H9 (cell line): ENCODE results near the gene BEX4. TPM values are rescaled to one million over a fixed set of nuclear protein-coding genes. Genes with fewer than 3 reads are reported as not detected.

Source experiments
- DNase-seq: peaks from one replicate; pipeline ENCODE4 v3.0.0-alpha.2; 2017
- H2AFZ ChIP-seq: one replicate; pipeline ENCODE4 v1.6.1; 2013; ENCODE audit warnings: mild to moderate bottlenecking, low read length, control low read depth, moderate library complexity
- H2AK5ac ChIP-seq: 2 replicates; pipeline ENCODE4 v1.6.1; 2013; ENCODE audit warnings: low read length, control low read depth, mixed read lengths; ENCODE audit not compliant: insufficient read length
- H2BK120ac ChIP-seq: one replicate; pipeline ENCODE4 v1.6.1; 2013; ENCODE audit warnings: low read depth, mild to moderate bottlenecking, low read length, control low read depth, inconsistent platforms; ENCODE audit not compliant: poor library complexity, severe bottlenecking
- H2BK12ac ChIP-seq: 2 replicates; pipeline ENCODE4 v1.6.1; 2013; ENCODE audit warnings: low read length, control low read depth, mixed read lengths, low read depth; ENCODE audit not compliant: insufficient read length
- H2BK15ac ChIP-seq: 2 replicates; pipeline ENCODE4 v1.6.1; 2013; ENCODE audit warnings: low read depth, low read length, control low read depth
- H2BK20ac ChIP-seq: one replicate; pipeline ENCODE4 v1.6.1; 2013; ENCODE audit warnings: low read depth, mild to moderate bottlenecking, low read length, control low read depth, inconsistent platforms; ENCODE audit not compliant: poor library complexity, severe bottlenecking
- H2BK5ac ChIP-seq: 2 replicates; pipeline ENCODE4 v1.6.1; 2013; ENCODE audit warnings: low read length, control low read depth, mixed read lengths; ENCODE audit not compliant: insufficient read length
- H3K14ac ChIP-seq: 2 replicates; pipeline ENCODE4 v1.6.1; 2013; ENCODE audit warnings: low read length, control low read depth; ENCODE audit not compliant: insufficient read depth
- H3K18ac ChIP-seq: 2 replicates; pipeline ENCODE4 v1.6.1; 2013; ENCODE audit warnings: low read depth, mild to moderate bottlenecking, mixed read lengths, low read length, control low read depth; ENCODE audit not compliant: insufficient read length
- H3K23ac ChIP-seq: 2 replicates; pipeline ENCODE4 v1.6.1; 2013; ENCODE audit warnings: low read length, control low read depth, mixed read lengths, low read depth; ENCODE audit not compliant: insufficient read length
- H3K23me2 ChIP-seq: 2 replicates; pipeline ENCODE4 v1.6.1; 2013; ENCODE audit warnings: low read depth, mild to moderate bottlenecking, mixed read lengths, low read length, control low read depth; ENCODE audit not compliant: insufficient read length, poor library complexity, severe bottlenecking
- H3K27ac ChIP-seq: 2 replicates; pipeline ENCODE4 v1.5.1; 2013; ENCODE audit warnings: low read length, control low read depth, mixed read lengths, low read depth; ENCODE audit not compliant: insufficient read length
- H3K27me3 ChIP-seq: 2 replicates; pipeline ENCODE4 v1.6.1; 2013; ENCODE audit warnings: low read length, control low read depth, inconsistent platforms; ENCODE audit not compliant: insufficient read depth
- H3K4ac ChIP-seq: 2 replicates; pipeline ENCODE4 v1.6.1; 2013; ENCODE audit warnings: low read depth, mild to moderate bottlenecking, control low read depth, inconsistent platforms, low read length, moderate library complexity
- H3K4me1 ChIP-seq: 2 replicates; pipeline ENCODE4 v1.6.1; 2013; ENCODE audit warnings: low read length, control low read depth, inconsistent platforms; ENCODE audit not compliant: insufficient read depth
- H3K4me2 ChIP-seq: 2 replicates; pipeline ENCODE4 v1.6.1; 2013; ENCODE audit warnings: low read length, control low read depth, mixed read lengths; ENCODE audit not compliant: insufficient read length, insufficient read depth
- H3K56ac ChIP-seq: 2 replicates; pipeline ENCODE4 v1.6.1; 2013; ENCODE audit warnings: low read depth, mild to moderate bottlenecking, mixed read lengths, low read length, control low read depth; ENCODE audit not compliant: insufficient read length
- H3K79me1 ChIP-seq: 2 replicates; pipeline ENCODE4 v1.6.1; 2013; ENCODE audit warnings: low read depth, mild to moderate bottlenecking, moderate library complexity, low read length, control low read depth, inconsistent platforms; ENCODE audit not compliant: insufficient read depth, poor library complexity, severe bottlenecking
- H3K79me2 ChIP-seq: 2 replicates; pipeline ENCODE4 v1.6.1; 2013; ENCODE audit warnings: low read length, control low read depth, inconsistent platforms; ENCODE audit not compliant: insufficient read depth
- H3K9ac ChIP-seq: 2 replicates; pipeline ENCODE4 v1.6.1; 2013; ENCODE audit warnings: low read length, control low read depth, mixed read lengths; ENCODE audit not compliant: insufficient read length; ENCODE audit errors: extremely low read depth
- H3K9me3 ChIP-seq: one replicate; pipeline ENCODE4 v1.6.1; 2013; ENCODE audit warnings: low read depth, low read length, inconsistent platforms; ENCODE audit not compliant: control insufficient read depth
- H3T11ph ChIP-seq: one replicate; pipeline ENCODE4 v1.6.1; 2013; ENCODE audit warnings: mild to moderate bottlenecking, low read length, control low read depth, inconsistent platforms
- H4K20me1 ChIP-seq: one replicate; pipeline ENCODE4 v1.6.1; 2013; ENCODE audit not compliant: control insufficient read depth, insufficient read length, insufficient read depth
- H4K5ac ChIP-seq: 2 replicates; pipeline ENCODE4 v1.6.1; 2013; ENCODE audit warnings: low read depth, mild to moderate bottlenecking, mixed read lengths, low read length, control low read depth; ENCODE audit not compliant: insufficient read length
- H4K8ac ChIP-seq: replicated peaks from 2 replicates; pipeline ENCODE4 v1.6.1; 2013; ENCODE audit warnings: low read length, control low read depth, mixed read lengths, low read depth; ENCODE audit not compliant: insufficient read length
- H4K91ac ChIP-seq: 2 replicates; pipeline ENCODE4 v1.6.1; 2013; ENCODE audit warnings: low read depth, mild to moderate bottlenecking, moderate library complexity, mixed read lengths, low read length, control low read depth; ENCODE audit not compliant: insufficient read length
- H3K27ac Mint-ChIP-seq, 3 experiments: 2 replicates in 2 of 3; 3 replicates in 1 of 3; pipeline ENCODE4 v1.8.0; 2020 to 2021; ENCODE audit warnings: mixed read lengths in 3 of 3, mild to moderate bottlenecking in 1 of 3, moderate library complexity in 1 of 3
- H3K27me3 Mint-ChIP-seq: 2 replicates; pipeline ENCODE4 v1.8.0; 2021; ENCODE audit warnings: low read depth, mild to moderate bottlenecking, moderate library complexity, mixed read lengths
- H3K36me3 Mint-ChIP-seq, 3 experiments: 2 replicates in 2 of 3; 3 replicates in 1 of 3; pipeline ENCODE4 v1.8.0; 2020 to 2021; ENCODE audit warnings: low read depth in 3 of 3, mixed read lengths in 3 of 3; ENCODE audit not compliant: insufficient read depth in 1 of 3
- H3K4me1 Mint-ChIP-seq, 2 experiments: 2 replicates each; pipeline ENCODE4 v1.8.0; 2020; ENCODE audit warnings: mixed read lengths in 2 of 2
- H3K4me3 Mint-ChIP-seq, 2 experiments: 2 replicates in 1 of 2; 3 replicates in 1 of 2; pipeline ENCODE4 v1.8.0; 2020 to 2021; ENCODE audit warnings: mild to moderate bottlenecking in 2 of 2, mixed read lengths in 2 of 2, moderate library complexity in 1 of 2
- H3K9me3 Mint-ChIP-seq, 2 experiments: 2 replicates in 1 of 2; 3 replicates in 1 of 2; pipeline ENCODE4 v1.8.0; 2020; ENCODE audit warnings: mild to moderate bottlenecking in 2 of 2, mixed read lengths in 2 of 2, moderate library complexity in 1 of 2
- CTCF ChIP-seq: fragments of 200-600 bp; sonication (generic); conservative IDR thresholded peaks from 3 replicates; pipeline ENCODE4 v1.8.0; 2021; ENCODE audit warnings: antibody characterized with exemption, mild to moderate bottlenecking
- total RNA-seq: library from RNA; stranded (reverse); gene quantifications from 2 replicates; pipeline ENCODE4 v1.2.1, GENCODE V29; 2021

The BEX4 gene
- total RNA-seq, 1 experiment from 2014 or later = 48.2 TPM

- peak; percentile 50 for TF ChIP-seq CTCF
- no peak overlapping the region for H3K27ac Mint-ChIP-seq
- H2AK5ac ChIP-seq = no peak overlapping the region
- H3K9me3 Mint-ChIP-seq = peaks cover 2 to 39% of the 10 kb centered on the region in 2 experiments; a peak in 4 of 5 replicates
- peaks cover under 1% of the 10 kb centered on the region for H3K23me2 ChIP-seq
- H3K4me1 ChIP-seq = 0 out of 2 replicates have a peak, but pooled peaks cover 2% of the 10 kb centered on the region
- H3K18ac ChIP-seq = no peak overlapping the region
- no peaks in the 10 kb centered on the region for H3K27me3 ChIP-seq
- H3K36me3 Mint-ChIP-seq = peaks cover 12 to 17% (median 14%) of the 10 kb centered on the region in 3 experiments
- no peak overlapping the region for H4K91ac ChIP-seq
- H3K4me3 Mint-ChIP-seq = no peak overlapping the region
- H4K5ac ChIP-seq = no peak overlapping the region
- H3K79me1 ChIP-seq = no peaks in the 10 kb centered on the region
- H2AFZ ChIP-seq = no peak overlapping the region
- H2BK120ac ChIP-seq = no peak overlapping the region
- H4K20me1 ChIP-seq = no peaks in the 10 kb centered on the region
- no peak overlapping the region for H3K14ac ChIP-seq
- peaks cover 3 to 16% of the 10 kb centered on the region in 2 experiments; a peak in 3 of 4 replicates for H3K4me1 Mint-ChIP-seq
- H2BK15ac ChIP-seq = no peak overlapping the region
- no peak for DNase-seq
- H3K4ac ChIP-seq = no peak overlapping the region
- no peak overlapping the region for H2BK5ac ChIP-seq
- no peak overlapping the region for H3K56ac ChIP-seq
- H4K8ac ChIP-seq = no peak overlapping the region
- H3K9ac ChIP-seq = no peak overlapping the region
- no peaks in the 10 kb centered on the region for H3K27me3 Mint-ChIP-seq
- no peak overlapping the region for H3K4me2 ChIP-seq
- H3K9me3 ChIP-seq = no peaks in the 10 kb centered on the region
- no peaks in the 10 kb centered on the region for H3K79me2 ChIP-seq
- no peak overlapping the region for H3K23ac ChIP-seq
- no peak overlapping the region for H2BK20ac ChIP-seq
- no peak overlapping the region for H2BK12ac ChIP-seq
- no peak overlapping the region for H3K27ac ChIP-seq
- no peak overlapping the region for H3T11ph ChIP-seq
Measured at GRCh38 chrX:103248553-103248952, 33.6 kb downstream of the BEX4 start.
